ENCODE results near the gene DIDO1.

- TF ChIP-seq CTCF (IDR thresholded peaks at IDR 0.05) = no peak
- no peak for TF ChIP-seq POLR2A (IDR thresholded peaks at IDR 0.05)
Observed at GRCh38 chr20:62832951-62833391, 93.3 kb downstream of the DIDO1 start.

Data from vagina (tissue), 2 donors.